HepG2 (cell line): Measurements from ENCODE around the gene NME1. TPM values are rescaled to one million over a fixed set of nuclear protein-coding genes. Genes with fewer than 3 reads are reported as not detected.

Source experiments
- KDM5A ChIP-seq: fragments of 200-600 bp; sonication (generic); IDR thresholded peaks from 2 replicates; pipeline ENCODE4 v1.7.0; 2018; ENCODE audit warnings: antibody characterized with exemption, mild to moderate bottlenecking, low read length, borderline replicate concordance
- KLF15 ChIP-seq: sonication (generic); formaldehyde crosslinking; IDR thresholded peaks from 2 replicates; pipeline ENCODE4 v1.8.1; 2023; ENCODE audit warnings: borderline replicate concordance, mild to moderate bottlenecking, inconsistent platforms, missing genetic modification reagents, mixed read lengths
- MTF2 ChIP-seq: sonication (generic); formaldehyde crosslinking; IDR thresholded peaks from 2 replicates; pipeline ENCODE4 v1.5.0; 2020; ENCODE audit warnings: missing genetic modification reagents, borderline replicate concordance
- PHB2 ChIP-seq: fragments of 450-650 bp; IDR thresholded peaks from 2 replicates; pipeline ENCODE4 v1.6.1; 2018; ENCODE audit not compliant: partially characterized antibody
- PHF8 ChIP-seq: sonication (generic); formaldehyde crosslinking; IDR thresholded peaks from 2 replicates; pipeline ENCODE4 v1.5.0; 2020; ENCODE audit warnings: missing genetic modification reagents
- PRDM4 ChIP-seq: sonication (generic); formaldehyde crosslinking; IDR thresholded peaks from 2 replicates; pipeline ENCODE4 v1.9.0; 2021; ENCODE audit warnings: missing genetic modification reagents, borderline replicate concordance
- PTBP1 ChIP-seq: fragments of 200-400 bp; formaldehyde crosslinking; IDR thresholded peaks from 2 replicates; pipeline ENCODE4 v1.6.1; 2018; ENCODE audit warnings: low read length, low read depth; ENCODE audit not compliant: poor library complexity, severe bottlenecking
- RNF2 ChIP-seq: fragments of 450-650 bp; conservative IDR thresholded peaks from 2 replicates; pipeline ENCODE4 v1.6.1; 2016; ENCODE audit warnings: low read depth
- SCMH1 ChIP-seq: sonication (generic); formaldehyde crosslinking; IDR thresholded peaks from 2 replicates; pipeline ENCODE4 v1.9.0; 2021; ENCODE audit warnings: missing genetic modification reagents, mild to moderate bottlenecking, borderline replicate concordance
- SRF ChIP-seq: IDR thresholded peaks from 2 replicates; pipeline ENCODE4 v1.6.1; 2011; ENCODE audit warnings: mild to moderate bottlenecking, low read depth, low read length, moderate library complexity
- ZKSCAN1 ChIP-seq: fragments of 150-350 bp; IDR thresholded peaks from 2 replicates; pipeline ENCODE4 v1.6.1; 2014; ENCODE audit warnings: low read length
- ZNF337 ChIP-seq: sonication (generic); formaldehyde crosslinking; IDR thresholded peaks from 2 replicates; pipeline ENCODE4 v1.5.1; 2020; ENCODE audit warnings: missing genetic modification reagents, low read depth, mild to moderate bottlenecking, borderline replicate concordance
- ZNF350 ChIP-seq: sonication (generic); formaldehyde crosslinking; IDR thresholded peaks from 2 replicates; pipeline ENCODE4 v1.4.0; 2020; ENCODE audit warnings: mild to moderate bottlenecking, low read depth, missing genetic modification reagents, borderline replicate concordance
- ZNF572 ChIP-seq: sonication (generic); formaldehyde crosslinking; IDR thresholded peaks from 2 replicates; pipeline ENCODE4 v1.5.1; 2020; ENCODE audit warnings: mild to moderate bottlenecking, missing genetic modification reagents
- ZNF660 ChIP-seq: sonication (generic); formaldehyde crosslinking; IDR thresholded peaks from 2 replicates; pipeline ENCODE4 v1.5.1; 2020; ENCODE audit warnings: mild to moderate bottlenecking, low read depth, missing genetic modification reagents, borderline replicate concordance
- ZNF768 ChIP-seq: sonication (generic); formaldehyde crosslinking; IDR thresholded peaks from 2 replicates; pipeline ENCODE4 v1.4.0; 2020; ENCODE audit warnings: missing genetic modification reagents
- polyA plus RNA-seq, 8 experiments: library from polyadenylated mRNA; depleted of rRNA in 3 of 8; stranded (reverse) in 7 of 8; unstranded in 1 of 8; fragments of >200 nt; fragmentation: Illumina TruSeq in 4 of 8; extraction: Trizol in 4 of 8; gene quantifications; 2 replicates each; pipeline versions ENCODE4 v1.2.1 to v1.2.3, GENCODE V29; 2011 to 2016; ENCODE audit warnings: low read depth in 4 of 8, missing spikeins in 1 of 8, mixed read lengths in 1 of 8; ENCODE audit not compliant: insufficient read depth in 1 of 8
- total RNA-seq, 5 experiments: library from RNA; depleted of rRNA; stranded (reverse); fragments of >200 nt; fragmentation: Illumina TruSeq; extraction: Trizol; gene quantifications; 2 replicates each; pipeline ENCODE4 v1.2.3, GENCODE V29; 2016; ENCODE audit warnings: low read depth in 1 of 5
- TF ChIP-seq, protein P1 (sequence below): sonication (generic); formaldehyde crosslinking; IDR thresholded peaks from 2 replicates; pipeline ENCODE4 v1.5.0; 2020; ENCODE audit warnings: mild to moderate bottlenecking, missing genetic modification reagents, borderline replicate concordance
- TF ChIP-seq, protein P2 (sequence below): IDR thresholded peaks from 2 replicates; pipeline ENCODE4 v1.6.1; 2016; ENCODE audit warnings: control low read depth
- TF ChIP-seq, protein P3 (sequence below): sonication (generic); formaldehyde crosslinking; IDR thresholded peaks from 2 replicates; pipeline ENCODE4 v1.8.0; 2022; ENCODE audit warnings: low read depth, missing genetic modification reagents

NME1 gene
- total and polyA plus RNA-seq, 2 of the 13 experiments (the other 11 are each of a cell fraction or from before 2014, with no cell fraction given): 295 to 516 TPM

DNA sequence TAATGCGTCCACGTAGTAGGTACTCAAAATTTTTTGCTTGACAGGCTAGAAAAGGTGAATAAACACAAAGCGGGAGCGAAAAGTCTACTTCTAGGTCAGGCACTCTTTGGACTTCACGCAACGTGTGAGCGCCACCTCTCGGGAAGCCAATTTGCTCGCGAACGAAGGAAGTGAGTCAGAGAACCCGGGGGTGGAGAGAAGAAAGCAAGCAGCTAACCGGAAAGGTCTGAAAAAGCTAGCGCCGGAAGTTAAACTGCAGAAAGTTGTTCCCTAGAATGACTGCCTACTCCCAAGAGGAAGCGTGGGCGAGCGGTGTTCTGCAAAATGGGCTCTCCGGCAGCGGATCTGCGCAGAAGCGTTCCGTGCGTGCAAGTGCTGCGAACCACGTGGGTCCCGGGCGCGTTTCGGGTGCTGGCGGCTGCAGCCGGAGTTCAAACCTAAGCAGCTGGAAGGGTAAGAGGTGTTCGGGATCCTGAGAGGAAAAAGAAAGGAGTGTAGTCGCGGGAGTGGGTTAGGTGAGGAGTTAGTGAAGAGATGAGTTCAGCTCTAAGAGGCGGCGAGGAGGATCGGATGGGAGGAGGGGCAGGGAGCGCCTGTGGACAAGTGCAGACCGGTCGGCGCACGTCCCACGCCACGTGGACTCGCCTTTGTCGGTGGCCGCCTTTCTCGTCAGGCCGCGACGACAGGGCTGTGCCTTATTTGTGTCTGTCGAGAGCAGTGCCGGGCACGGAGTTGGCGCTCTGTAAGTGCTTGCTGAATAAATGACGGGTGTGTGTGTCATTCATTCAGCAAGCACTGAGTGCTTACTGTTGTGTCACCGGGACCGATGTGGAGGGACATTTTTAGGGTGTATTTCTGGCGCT is at the start of gene NME1 (continued):
- TF ChIP-seq, protein P1, sequence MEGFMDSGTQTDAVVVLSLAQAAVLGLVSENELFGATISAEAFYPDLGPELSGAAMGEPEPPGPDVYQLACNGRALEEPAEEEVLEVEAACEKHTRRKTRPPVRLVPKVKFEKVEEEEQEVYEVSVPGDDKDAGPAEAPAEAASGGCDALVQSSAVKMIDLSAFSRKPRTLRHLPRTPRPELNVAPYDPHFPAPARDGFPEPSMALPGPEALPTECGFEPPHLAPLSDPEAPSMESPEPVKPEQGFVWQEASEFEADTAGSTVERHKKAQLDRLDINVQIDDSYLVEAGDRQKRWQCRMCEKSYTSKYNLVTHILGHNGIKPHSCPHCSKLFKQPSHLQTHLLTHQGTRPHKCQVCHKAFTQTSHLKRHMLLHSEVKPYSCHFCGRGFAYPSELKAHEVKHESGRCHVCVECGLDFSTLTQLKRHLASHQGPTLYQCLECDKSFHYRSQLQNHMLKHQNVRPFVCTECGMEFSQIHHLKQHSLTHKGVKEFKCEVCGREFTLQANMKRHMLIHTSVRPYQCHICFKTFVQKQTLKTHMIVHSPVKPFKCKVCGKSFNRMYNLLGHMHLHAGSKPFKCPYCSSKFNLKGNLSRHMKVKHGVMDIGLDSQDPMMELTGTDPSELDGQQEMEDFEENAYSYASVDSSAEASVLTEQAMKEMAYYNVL (CRISPR knock-in tag): peak; percentile 95
- TF ChIP-seq PHF8 (CRISPR knock-in tag) (peak; percentile 97), ZNF768 (CRISPR knock-in tag) (peak; percentile 90), PRDM4 (peak; percentile 91), PHB2 (no peak), PTBP1 (peak; percentile 98), SCMH1 (CRISPR knock-in tag) (no peak), ZNF350 (CRISPR knock-in tag) (peak; percentile 100), RNF2 (peak; percentile 79; the same call in 1 of the 2 replicates), ZNF660 (CRISPR knock-in tag) (peak; percentile 60; the same call in 1 of the 2 replicates), KLF15 (CRISPR knock-in tag) (peak; percentile 86; the same call in 1 of the 2 replicates), KDM5A (peak; percentile 98), MTF2 (no peak), ZKSCAN1 (peak; percentile 93), ZNF572 (CRISPR knock-in tag) (peak; percentile 92; the same call in 1 of the 2 replicates), SRF (peak; percentile 89), ZNF337 (no peak; the same call in 1 of the 2 replicates)
- TF ChIP-seq, protein P2, sequence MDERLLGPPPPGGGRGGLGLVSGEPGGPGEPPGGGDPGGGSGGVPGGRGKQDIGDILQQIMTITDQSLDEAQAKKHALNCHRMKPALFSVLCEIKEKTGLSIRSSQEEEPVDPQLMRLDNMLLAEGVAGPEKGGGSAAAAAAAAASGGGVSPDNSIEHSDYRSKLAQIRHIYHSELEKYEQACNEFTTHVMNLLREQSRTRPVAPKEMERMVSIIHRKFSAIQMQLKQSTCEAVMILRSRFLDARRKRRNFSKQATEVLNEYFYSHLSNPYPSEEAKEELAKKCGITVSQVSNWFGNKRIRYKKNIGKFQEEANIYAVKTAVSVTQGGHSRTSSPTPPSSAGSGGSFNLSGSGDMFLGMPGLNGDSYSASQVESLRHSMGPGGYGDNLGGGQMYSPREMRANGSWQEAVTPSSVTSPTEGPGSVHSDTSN (CRISPR knock-in tag): peak; percentile 58; the same call in 1 of the 2 replicates
- TF ChIP-seq, protein P3, sequence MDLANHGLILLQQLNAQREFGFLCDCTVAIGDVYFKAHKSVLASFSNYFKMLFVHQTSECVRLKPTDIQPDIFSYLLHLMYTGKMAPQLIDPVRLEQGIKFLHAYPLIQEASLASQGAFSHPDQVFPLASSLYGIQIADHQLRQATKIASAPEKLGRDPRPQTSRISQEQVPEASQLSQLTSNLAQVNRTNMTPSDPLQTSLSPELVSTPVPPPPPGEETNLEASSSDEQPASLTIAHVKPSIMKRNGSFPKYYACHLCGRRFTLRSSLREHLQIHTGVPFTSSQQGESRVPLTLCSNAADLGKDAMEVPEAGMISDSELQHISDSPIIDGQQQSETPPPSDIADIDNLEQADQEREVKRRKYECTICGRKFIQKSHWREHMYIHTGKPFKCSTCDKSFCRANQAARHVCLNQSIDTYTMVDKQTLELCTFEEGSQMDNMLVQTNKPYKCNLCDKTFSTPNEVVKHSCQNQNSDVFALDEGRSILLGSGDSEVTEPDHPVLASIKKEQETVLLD (CRISPR knock-in tag): peak; percentile 87
